Natural killer cell treated with Interleukin-12 subunit alpha and Interleukin-12 subunit beta and Interleukin-15 and Interleukin-18, amount 100 ng/mL, for 72 hours (primary cell): ENCODE measurements around the gene PNPLA8. TPM values are rescaled to one million over a fixed set of nuclear protein-coding genes. Genes with fewer than 3 reads are reported as not detected.
"Not testable (repeated sequence)": the region's sequence is repeated elsewhere in the genome, so short reads cannot be mapped to it uniquely, and the experiment has no call there.

Source experiments
- ATAC-seq, 2 donors: fragments of 150-1000 bp; cut with Tn5 transposase in 1 of 2; sonication (Bioruptor Pico), chemical (Tn5 transposase) in 1 of 2; 2 replicates each; pipeline ENCODE4 v1.10.0; 2021
- DNase-seq: peaks from one replicate; pipeline ENCODE4 v3.0.0; 2022; ENCODE audit warnings: low spot score
- H3K27ac Mint-ChIP-seq, 2 donors: 1 replicate in 1 of 2; 2 replicates in 1 of 2; pipeline ENCODE4 v1.8.0; 2022; ENCODE audit warnings: mixed read lengths in 2 of 2, mild to moderate bottlenecking in 1 of 2, moderate library complexity in 1 of 2
- H3K27me3 Mint-ChIP-seq, 2 donors: 1 replicate in 1 of 2; 2 replicates in 1 of 2; pipeline ENCODE4 v1.8.0; 2022; ENCODE audit warnings: mixed read lengths in 2 of 2
- H3K36me3 Mint-ChIP-seq: one replicate; pipeline ENCODE4 v1.8.0; 2022; ENCODE audit warnings: mixed read lengths
- H3K4me1 Mint-ChIP-seq, 2 donors: 1 replicate in 1 of 2; 2 replicates in 1 of 2; pipeline ENCODE4 v1.8.0; 2022; ENCODE audit warnings: low read depth in 2 of 2, mixed read lengths in 2 of 2, mild to moderate bottlenecking in 1 of 2
- H3K4me3 Mint-ChIP-seq: one replicate; pipeline ENCODE4 v1.8.0; 2022; ENCODE audit warnings: mixed read lengths
- H3K9me3 Mint-ChIP-seq: 2 replicates; pipeline ENCODE4 v1.8.0; 2022; ENCODE audit warnings: mixed read lengths
- total RNA-seq, 2 donors: library from RNA; stranded (reverse); gene quantifications; one replicate each; pipeline ENCODE4 v1.2.3, GENCODE V29; 2022

Gene PNPLA8
- total RNA-seq, 2 donors from 2014 or later: 16.3 to 23.6 TPM

DNA sequence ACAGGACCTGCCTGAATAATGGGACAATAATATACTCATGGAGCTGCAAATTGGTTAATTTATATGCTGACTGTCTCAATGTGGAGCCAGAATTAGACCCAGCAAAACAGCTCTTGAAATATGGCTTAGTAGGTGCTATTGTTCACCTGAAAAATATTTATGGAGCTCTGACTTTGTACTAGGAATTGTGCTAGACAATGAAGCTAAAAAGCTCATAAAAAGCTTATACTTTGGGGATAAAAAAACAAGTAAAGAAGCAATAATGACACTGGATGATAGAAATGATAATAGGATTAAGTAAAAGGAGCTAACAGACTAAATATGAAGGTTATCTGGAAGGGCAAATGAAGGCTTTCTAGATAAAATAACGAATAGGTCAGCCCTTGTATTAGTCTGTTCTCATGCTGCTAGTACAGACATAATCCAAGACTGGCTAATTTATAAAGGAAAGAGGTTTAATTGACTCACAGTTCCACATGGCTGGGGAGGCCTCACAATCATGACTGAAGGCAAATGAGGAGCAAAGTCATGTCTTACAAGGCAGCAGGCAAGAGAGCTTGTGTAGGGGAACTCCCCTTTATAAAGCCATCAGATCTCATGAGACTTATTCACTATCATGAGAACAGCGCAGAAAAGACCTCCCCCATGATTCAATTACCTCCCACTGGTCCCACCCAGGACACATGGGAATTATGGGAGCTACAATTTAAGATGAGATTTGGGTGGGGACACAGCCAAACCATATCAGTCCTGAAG, 22.4 kb upstream of the PNPLA8 start:
- DNase-seq, H3K4me1 Mint-ChIP-seq, H3K4me3 Mint-ChIP-seq, ATAC-seq, H3K27ac Mint-ChIP-seq, H3K36me3 Mint-ChIP-seq, H3K27me3 Mint-ChIP-seq, H3K9me3 Mint-ChIP-seq: not testable (repeated sequence)

DNA sequence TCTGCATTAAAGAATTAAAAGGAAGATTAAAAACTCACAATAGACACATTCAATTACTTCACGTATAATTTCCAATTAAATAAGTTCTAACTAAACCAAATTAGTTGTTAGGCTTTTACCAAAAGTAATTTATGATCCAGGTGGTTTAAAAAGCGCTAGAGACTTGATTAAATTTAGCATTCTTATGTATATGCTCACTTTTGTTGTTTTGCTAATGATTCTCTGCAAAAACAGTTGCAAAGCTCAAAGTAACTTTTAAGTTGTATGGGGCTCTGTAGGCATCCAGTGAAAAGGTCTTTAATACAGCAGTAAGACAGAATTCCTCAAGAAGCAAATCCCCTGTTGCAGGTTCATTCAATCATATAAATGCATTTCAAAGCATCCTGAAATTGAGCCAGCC, 15.5 kb upstream of the PNPLA8 start:
- H3K9me3 Mint-ChIP-seq: no peaks in the 10 kb centered on the region
- H3K36me3 Mint-ChIP-seq: no peaks in the 10 kb centered on the region
- DNase-seq (no peak), ATAC-seq (no peak)
- no peak overlapping the region for H3K4me3 Mint-ChIP-seq
- H3K4me1 Mint-ChIP-seq: no peaks in the 10 kb centered on the region
- no peak overlapping the region for H3K27ac Mint-ChIP-seq
- H3K27me3 Mint-ChIP-seq: peaks cover 4 to 7% of the 10 kb centered on the region in 2 donors

GRCh38 chr7:108538685-108539084, 12.8 kb upstream of the PNPLA8 start:
- not testable (repeated sequence) for H3K27ac Mint-ChIP-seq, H3K36me3 Mint-ChIP-seq, DNase-seq, ATAC-seq, H3K9me3 Mint-ChIP-seq, H3K4me3 Mint-ChIP-seq, H3K4me1 Mint-ChIP-seq
- peaks cover 12 to 14% of the 10 kb centered on the region in 2 donors for H3K27me3 Mint-ChIP-seq

- not testable (repeated sequence) for H3K27ac Mint-ChIP-seq, H3K9me3 Mint-ChIP-seq, ATAC-seq, H3K36me3 Mint-ChIP-seq, H3K4me1 Mint-ChIP-seq, DNase-seq, H3K4me3 Mint-ChIP-seq
- H3K27me3 Mint-ChIP-seq: peaks cover 12 to 14% of the 10 kb centered on the region in 2 donors
Measured at GRCh38 chr7:108538236-108538635, 12.3 kb upstream of the PNPLA8 start.

- no peak for DNase-seq
- H3K27me3 Mint-ChIP-seq: peaks cover 12 to 18% of the 10 kb centered on the region in 2 donors
- no peak for ATAC-seq
- no peaks in the 10 kb centered on the region for H3K4me1 Mint-ChIP-seq
- no peaks in the 10 kb centered on the region for H3K9me3 Mint-ChIP-seq
- no peaks in the 10 kb centered on the region for H3K36me3 Mint-ChIP-seq
- no peak overlapping the region for H3K4me3 Mint-ChIP-seq
- no peak overlapping the region for H3K27ac Mint-ChIP-seq
Measured at GRCh38 chr7:108537229-108537628, 11.3 kb upstream of the PNPLA8 start.

- DNase-seq: no peak
- no peak overlapping the region for H3K4me3 Mint-ChIP-seq
- no peaks in the 10 kb centered on the region for H3K9me3 Mint-ChIP-seq
- peaks cover 12 to 21% of the 10 kb centered on the region in 2 donors for H3K27me3 Mint-ChIP-seq
- H3K36me3 Mint-ChIP-seq: no peaks in the 10 kb centered on the region
- ATAC-seq: no peak
- H3K27ac Mint-ChIP-seq: no peak overlapping the region
- no peaks in the 10 kb centered on the region for H3K4me1 Mint-ChIP-seq
Measured at GRCh38 chr7:108535744-108536143, 9.8 kb upstream of the PNPLA8 start.

GRCh38 chr7:108535257-108535656, 9.3 kb upstream of the PNPLA8 start:
- no peaks in the 10 kb centered on the region for H3K9me3 Mint-ChIP-seq

GRCh38 chr7:108533712-108534111, 7.8 kb upstream of the PNPLA8 start:
- H3K36me3 Mint-ChIP-seq: no peaks in the 10 kb centered on the region
- ATAC-seq: no peak

More at GRCh38 chr7:108535257-108535656, 9.3 kb upstream of the PNPLA8 start:
- Mint-ChIP-seq H3K36me3 (no peaks in the 10 kb centered on the region), H3K4me3 (no peak overlapping the region), H3K27me3 (peaks cover 16 to 24% of the 10 kb centered on the region in 2 donors), H3K27ac (no peak overlapping the region), H3K4me1 (no peaks in the 10 kb centered on the region)
- ATAC-seq (no peak), DNase-seq (no peak)

GRCh38 chr7:108529341-108529740, 3.4 kb upstream of the PNPLA8 start:
- ATAC-seq (no peak), DNase-seq (no peak)
- Mint-ChIP-seq H3K4me3 (no peak overlapping the region), H3K9me3 (no peaks in the 10 kb centered on the region), H3K36me3 (no peaks in the 10 kb centered on the region), H3K4me1 (peaks cover 4 to 9% of the 10 kb centered on the region in 2 donors), H3K27ac (no peak overlapping the region), H3K27me3 (peaks cover 10 to 13% of the 10 kb centered on the region in 2 donors)

More at GRCh38 chr7:108533712-108534111, 7.8 kb upstream of the PNPLA8 start:
- no peak for DNase-seq
- H3K4me3 Mint-ChIP-seq: no peak overlapping the region
- H3K9me3 Mint-ChIP-seq: no peaks in the 10 kb centered on the region
- H3K27ac Mint-ChIP-seq: no peak overlapping the region
- H3K27me3 Mint-ChIP-seq: peaks cover 19 to 25% of the 10 kb centered on the region in 2 donors
- no peaks in the 10 kb centered on the region for H3K4me1 Mint-ChIP-seq

- no peak for ATAC-seq
- Mint-ChIP-seq H3K36me3 (no peaks in the 10 kb centered on the region), H3K4me3 (peak overlapping the region; percentile 5), H3K27ac (peak overlapping the region in 1 of 2 donors; percentile 26), H3K4me1 (peaks cover 14 to 19% of the 10 kb centered on the region in 2 donors), H3K27me3 (peaks cover 7 to 11% of the 10 kb centered on the region in 2 donors), H3K9me3 (no peaks in the 10 kb centered on the region)
- DNase-seq: no peak
Measured at GRCh38 chr7:108528183-108528712, 2.3 kb upstream of the PNPLA8 start.

DNA sequence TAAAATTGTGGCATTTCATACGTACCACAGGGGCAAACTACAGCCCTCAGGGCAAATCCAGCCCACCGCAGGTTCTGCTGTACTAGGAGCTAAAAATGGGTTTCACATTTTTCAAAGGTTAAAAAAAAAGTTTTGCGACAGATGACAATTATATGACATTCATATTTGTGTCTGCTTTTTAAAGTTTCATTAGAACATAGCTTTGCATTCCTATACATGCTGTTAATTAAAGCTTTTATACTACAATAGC, 758 bp upstream of the PNPLA8 start:
- Mint-ChIP-seq H3K4me1 (peaks cover 21 to 27% of the 10 kb centered on the region in 2 donors), H3K27me3 (peaks cover 4 to 7% of the 10 kb centered on the region in 2 donors), H3K4me3 (peak overlapping the region; percentile 94), H3K36me3 (no peaks in the 10 kb centered on the region), H3K27ac (peak overlapping the region; percentile 94 to 98), H3K9me3 (no peaks in the 10 kb centered on the region)
- ATAC-seq (no peak), DNase-seq (no peak)

- no peak for DNase-seq
- peaks cover 3 to 5% of the 10 kb centered on the region in 2 donors for H3K27me3 Mint-ChIP-seq
- H3K9me3 Mint-ChIP-seq: no peaks in the 10 kb centered on the region
Measured at GRCh38 chr7:108525327-108525984, 479 bp downstream of the PNPLA8 start.

DNA sequence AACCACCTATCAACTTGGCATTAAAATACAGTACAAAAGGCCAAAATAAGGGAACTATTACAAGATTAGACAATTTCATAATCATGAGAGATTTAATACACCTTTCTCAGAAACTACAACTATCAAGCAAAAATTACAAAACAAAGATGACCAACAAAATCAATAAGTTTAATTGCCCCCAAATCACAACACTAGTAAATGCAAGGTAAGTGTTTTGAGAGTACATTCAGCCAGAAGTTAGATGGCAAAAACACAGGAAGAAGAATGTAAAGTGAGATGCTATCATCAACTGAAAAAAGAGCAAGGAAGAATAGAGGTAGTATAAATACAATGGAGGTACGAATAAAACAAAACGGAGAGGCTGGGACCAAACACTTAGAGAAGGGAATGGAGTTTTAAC, 3.2 kb downstream of the PNPLA8 start:
- ATAC-seq: no peak
- peak overlapping the region in 1 of 2 donors; percentile 3 for H3K27ac Mint-ChIP-seq
- H3K36me3 Mint-ChIP-seq: peaks cover 21% of the 10 kb centered on the region
- peak overlapping the region; percentile 17 for H3K4me3 Mint-ChIP-seq
- DNase-seq: no peak
- H3K9me3 Mint-ChIP-seq: no peaks in the 10 kb centered on the region
- no peaks in the 10 kb centered on the region for H3K27me3 Mint-ChIP-seq
- H3K4me1 Mint-ChIP-seq: peaks cover 31 to 48% of the 10 kb centered on the region in 2 donors

More at GRCh38 chr7:108525327-108525984, 479 bp downstream of the PNPLA8 start:
- H3K27ac Mint-ChIP-seq: peak overlapping the region; percentile 94 to 98
- peak; percentile 62 to 73 for ATAC-seq
- H3K4me3 Mint-ChIP-seq: peak overlapping the region; percentile 94
- peaks cover 27 to 36% of the 10 kb centered on the region in 2 donors for H3K4me1 Mint-ChIP-seq
- peaks cover 6% of the 10 kb centered on the region for H3K36me3 Mint-ChIP-seq

DNA sequence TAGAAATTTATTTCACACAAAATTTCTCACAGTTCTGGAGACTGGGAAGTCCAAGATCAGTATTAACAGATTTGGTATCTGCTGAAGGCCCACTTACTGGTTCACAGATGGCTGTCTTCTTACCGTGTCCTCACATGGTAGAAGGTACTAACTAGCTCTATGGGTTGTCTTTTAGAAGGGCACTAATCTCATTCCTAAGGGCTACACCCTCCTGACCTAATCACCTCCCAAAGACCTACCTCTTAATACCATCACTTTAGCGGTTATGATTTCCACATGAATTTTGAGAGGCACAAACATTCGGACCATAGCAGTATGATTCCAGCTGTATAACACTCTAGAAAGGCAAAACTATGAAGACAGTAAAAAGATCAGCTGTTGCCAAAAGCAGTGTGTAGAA, 8.0 kb downstream of the PNPLA8 start:
- Mint-ChIP-seq H3K4me3 (no peak overlapping the region), H3K4me1 (peaks cover 16 to 28% of the 10 kb centered on the region in 2 donors), H3K27ac (no peak overlapping the region), H3K36me3 (peaks cover 21% of the 10 kb centered on the region), H3K9me3 (no peaks in the 10 kb centered on the region), H3K27me3 (no peaks in the 10 kb centered on the region)
- DNase-seq (no peak), ATAC-seq (no peak)
